GM10847 (cell line): Measurements from ENCODE around the gene FBXW11.

Source experiments
- POLR2A ChIP-seq: IDR thresholded peaks from 2 replicates; pipeline ENCODE4 v1.6.1; 2011; ENCODE audit not compliant: insufficient read length; ENCODE audit errors: extremely low read depth

FBXW11 gene

DNA sequence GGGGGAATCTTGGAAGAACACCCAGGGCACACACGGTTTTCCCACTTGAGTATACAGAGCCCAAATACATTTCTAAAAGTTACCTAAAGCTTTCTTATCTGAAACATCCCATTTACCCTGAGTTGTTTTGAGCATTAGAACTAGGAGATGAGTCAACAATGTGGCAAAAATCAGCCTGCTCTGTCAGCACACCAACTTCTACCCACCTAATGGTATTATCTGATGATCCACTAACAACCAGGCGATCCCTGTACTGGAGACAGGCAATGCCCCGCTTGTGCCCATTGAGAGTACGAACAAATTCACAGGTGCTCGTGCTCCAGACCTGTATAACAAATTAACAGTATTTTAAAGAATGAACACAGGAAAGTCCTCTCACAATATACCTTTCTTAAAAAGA is 133.8 kb downstream of the FBXW11 start:
- no peak for TF ChIP-seq POLR2A

GRCh38 chr5:171871711-171872110 is 134.7 kb downstream of the FBXW11 start:
- no peak for TF ChIP-seq POLR2A

- TF ChIP-seq POLR2A, result no peak
Observed at GRCh38 chr5:171869956-171870355, 136.5 kb downstream of the FBXW11 start.

DNA sequence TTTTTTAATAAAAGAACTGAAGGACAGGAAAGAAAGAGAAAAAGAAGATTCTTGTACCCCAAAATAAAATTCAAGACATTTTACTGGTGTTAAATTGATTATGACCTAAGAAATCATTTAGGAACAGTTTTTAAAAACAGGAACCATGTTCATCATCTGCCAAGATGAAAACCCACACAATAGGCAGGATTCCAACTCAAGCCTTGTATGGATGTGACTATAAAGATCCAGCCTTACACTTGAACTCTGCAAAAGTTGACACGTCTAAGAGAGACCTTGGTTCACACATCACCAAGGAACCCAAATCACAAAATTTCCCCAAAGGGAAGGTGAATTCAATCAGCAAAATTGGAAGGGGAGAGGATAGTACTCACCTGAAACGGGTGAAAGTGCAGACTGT is 138.2 kb downstream of the FBXW11 start:
- no peak for TF ChIP-seq POLR2A

DNA sequence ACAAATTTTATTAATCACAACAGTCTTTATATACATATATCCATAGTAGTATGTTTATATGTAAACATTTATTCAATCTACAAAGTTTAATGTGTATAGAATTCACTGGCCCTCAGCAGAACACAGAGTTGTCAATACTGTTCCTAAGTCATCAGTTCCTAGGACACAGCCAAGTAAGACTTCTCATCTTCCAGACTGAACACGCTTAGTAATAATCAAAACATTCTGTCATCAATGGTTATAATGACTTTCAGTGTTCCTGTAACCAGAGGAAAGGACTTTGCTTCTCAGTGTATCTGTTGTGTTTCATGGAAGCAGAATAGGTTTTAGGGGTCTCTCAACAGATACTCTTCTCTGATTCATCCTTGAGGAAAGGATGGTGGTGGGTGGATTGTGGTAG is 138.7 kb downstream of the FBXW11 start:
- no peak for TF ChIP-seq POLR2A

- TF ChIP-seq POLR2A, result no peak
Observed at GRCh38 chr5:171865471-171865870, 141.0 kb downstream of the FBXW11 start.

DNA sequence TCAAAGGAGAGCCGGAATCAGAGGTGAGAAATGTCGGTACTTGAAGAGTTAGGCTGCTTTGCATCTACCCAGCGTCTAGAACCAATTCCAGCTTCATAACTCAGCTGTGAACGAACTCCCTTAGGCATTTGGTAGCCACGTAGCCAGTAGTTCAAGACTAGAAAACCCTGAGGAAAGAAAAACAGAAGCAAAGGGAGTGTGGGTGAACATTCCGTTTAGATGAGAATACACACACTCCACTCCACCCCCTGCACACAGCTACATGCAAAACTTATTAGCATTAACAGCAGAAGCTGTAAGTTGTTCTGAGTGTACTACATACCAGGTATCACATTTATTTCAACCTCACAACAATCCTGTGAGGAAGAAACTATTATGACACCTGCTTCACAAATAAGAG is 142.5 kb downstream of the FBXW11 start:
- TF ChIP-seq POLR2A, result no peak

- TF ChIP-seq POLR2A, result no peak
Observed at GRCh38 chr5:171862624-171863023, 143.8 kb downstream of the FBXW11 start.

GRCh38 chr5:171861381-171861780 is 145.1 kb downstream of the FBXW11 start:
- no peak for TF ChIP-seq POLR2A

- no peak for TF ChIP-seq POLR2A
Observed at GRCh38 chr5:171858303-171858702, 148.1 kb downstream of the FBXW11 start.

DNA sequence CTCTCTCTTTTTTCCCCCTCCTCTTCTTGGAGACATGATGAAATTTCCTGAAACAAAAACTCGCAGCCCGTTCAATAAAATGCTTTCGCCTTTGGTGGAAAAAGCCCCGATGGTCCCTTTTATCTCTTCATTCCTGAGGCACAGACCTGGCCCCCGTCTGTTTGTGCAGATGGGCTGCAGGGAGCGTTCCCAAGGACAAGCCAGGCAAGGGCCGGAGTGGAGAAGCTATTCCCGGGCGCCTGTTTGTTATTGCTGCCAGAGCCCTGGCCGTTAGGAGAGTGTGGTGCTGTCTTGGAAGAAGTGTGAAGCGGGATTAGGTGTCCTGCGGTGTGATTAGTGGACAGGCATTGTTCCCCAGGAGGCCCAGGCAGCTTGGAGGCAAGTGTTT is 149.0 kb downstream of the FBXW11 start:
- TF ChIP-seq POLR2A, result no peak

DNA sequence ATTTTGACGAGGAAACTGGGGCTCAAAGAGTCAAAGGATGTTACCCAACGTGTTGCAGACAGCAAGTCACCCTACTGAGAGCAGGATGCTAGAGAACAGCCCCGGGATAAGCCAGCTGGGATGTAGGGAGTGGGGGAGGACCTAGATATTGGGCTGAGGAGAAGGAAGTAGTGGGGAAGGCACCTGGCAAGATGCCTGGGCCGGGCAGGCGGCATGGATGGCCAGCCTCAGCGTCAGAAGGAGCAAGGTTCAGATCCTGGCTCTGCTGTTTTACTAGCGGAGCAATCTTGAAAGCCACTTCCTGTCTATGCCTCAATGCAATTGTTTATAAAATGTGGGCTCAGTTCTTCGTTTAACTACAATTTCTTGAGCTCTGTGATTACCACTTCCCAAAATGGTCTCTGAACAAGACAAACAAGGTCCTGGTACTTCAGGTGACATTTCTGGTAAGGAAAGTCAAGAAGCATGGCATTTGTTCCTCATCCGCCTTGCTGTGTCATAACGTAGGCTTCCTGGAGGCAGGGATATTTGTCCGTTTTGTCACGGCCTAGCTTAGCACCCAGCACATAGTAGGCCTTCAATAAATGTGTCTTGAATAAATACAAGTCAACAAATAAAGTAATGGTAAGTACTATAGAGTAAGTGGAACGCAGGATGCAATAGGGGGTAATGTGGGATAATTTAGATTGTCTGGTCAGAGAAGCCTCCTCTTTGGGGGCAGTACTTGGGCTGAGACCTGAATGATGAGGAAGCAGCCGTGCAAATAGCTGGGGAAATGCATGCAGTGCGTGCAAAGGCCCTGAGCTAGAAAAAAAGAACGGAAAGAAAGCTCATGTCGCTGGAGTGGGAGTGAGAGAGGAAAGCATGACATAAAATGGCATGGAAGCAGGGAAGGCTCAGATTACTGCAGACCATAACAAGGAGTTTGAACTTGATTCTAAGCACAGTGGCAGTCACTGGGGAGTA is 150.4 kb downstream of the FBXW11 start:
- no peak for TF ChIP-seq POLR2A

- no peak for TF ChIP-seq POLR2A
Observed at GRCh38 chr5:171855265-171855664, 151.2 kb downstream of the FBXW11 start.

- no peak for TF ChIP-seq POLR2A
Observed at GRCh38 chr5:171852255-171852681, 154.2 kb downstream of the FBXW11 start.

- no peak for TF ChIP-seq POLR2A
Observed at GRCh38 chr5:171851251-171851650, 155.2 kb downstream of the FBXW11 start.

- TF ChIP-seq POLR2A, result no peak
Observed at GRCh38 chr5:171850324-171850947, 156.0 kb downstream of the FBXW11 start.
